ENCODE data around the gene FREM3. TPM values are rescaled to one million over a fixed set of nuclear protein-coding genes. Genes with fewer than 3 reads are reported as not detected.
A peak's percentile ranks its signal among the peaks of the same experiment; 100 is the strongest.

FREM3 gene
- total RNA-seq, 6 donors from 2014 or later = 0.11 to 1.5 (median 0.30) TPM; not detected in 2

DNA sequence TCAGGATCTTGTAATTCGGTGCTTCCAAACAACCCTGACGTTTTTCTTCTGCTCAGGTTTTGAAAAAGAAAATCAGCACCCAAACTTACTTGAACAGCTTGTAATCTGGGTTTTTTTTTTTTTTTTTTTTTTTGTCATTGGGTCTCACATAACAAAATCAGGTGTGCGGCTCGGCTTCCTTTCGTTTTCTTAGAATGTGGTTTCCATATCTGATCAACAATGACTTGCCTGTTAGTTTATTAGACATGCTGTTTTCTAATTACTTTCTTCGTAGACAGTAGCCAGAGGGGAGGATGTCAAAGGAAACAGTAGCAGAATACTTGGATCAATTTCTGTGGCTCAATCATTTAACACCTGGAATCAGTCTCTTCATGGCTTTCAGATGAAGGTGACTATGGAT lies 890 bp upstream of the FREM3 start:
- peak overlapping the region in 2 of 4 donors; percentile 33 to 45 for H3K4me3 ChIP-seq
- H3K36me3 ChIP-seq = no peaks in the 10 kb centered on the region
- H3K27me3 ChIP-seq = peaks cover 0 to 20% (median 9%) of the 10 kb centered on the region in 4 donors
- H3K27ac ChIP-seq = no peak overlapping the region
- WGBS, 2 donors = 35 to 39% methylated on average over 6 of the region's 6 CpGs
- no peak for ATAC-seq (ENCODE audit: low FRiP score in 2 of 2)
- TF ChIP-seq, protein P1, sequence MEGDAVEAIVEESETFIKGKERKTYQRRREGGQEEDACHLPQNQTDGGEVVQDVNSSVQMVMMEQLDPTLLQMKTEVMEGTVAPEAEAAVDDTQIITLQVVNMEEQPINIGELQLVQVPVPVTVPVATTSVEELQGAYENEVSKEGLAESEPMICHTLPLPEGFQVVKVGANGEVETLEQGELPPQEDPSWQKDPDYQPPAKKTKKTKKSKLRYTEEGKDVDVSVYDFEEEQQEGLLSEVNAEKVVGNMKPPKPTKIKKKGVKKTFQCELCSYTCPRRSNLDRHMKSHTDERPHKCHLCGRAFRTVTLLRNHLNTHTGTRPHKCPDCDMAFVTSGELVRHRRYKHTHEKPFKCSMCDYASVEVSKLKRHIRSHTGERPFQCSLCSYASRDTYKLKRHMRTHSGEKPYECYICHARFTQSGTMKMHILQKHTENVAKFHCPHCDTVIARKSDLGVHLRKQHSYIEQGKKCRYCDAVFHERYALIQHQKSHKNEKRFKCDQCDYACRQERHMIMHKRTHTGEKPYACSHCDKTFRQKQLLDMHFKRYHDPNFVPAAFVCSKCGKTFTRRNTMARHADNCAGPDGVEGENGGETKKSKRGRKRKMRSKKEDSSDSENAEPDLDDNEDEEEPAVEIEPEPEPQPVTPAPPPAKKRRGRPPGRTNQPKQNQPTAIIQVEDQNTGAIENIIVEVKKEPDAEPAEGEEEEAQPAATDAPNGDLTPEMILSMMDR (IDR thresholded peaks at IDR 0.05) = no peak
- TF ChIP-seq POLR2AphosphoS5 (IDR thresholded peaks at IDR 0.05) (no peak), POLR2A (IDR thresholded peaks at IDR 0.05) (no peak), EP300 (IDR thresholded peaks at IDR 0.05) (no peak)
- peaks cover 10 to 18% (median 13%) of the 10 kb centered on the region in 4 donors for H3K4me1 ChIP-seq
- no peaks in the 10 kb centered on the region for H3K9me3 ChIP-seq
- no peak for DNase-seq

DNA sequence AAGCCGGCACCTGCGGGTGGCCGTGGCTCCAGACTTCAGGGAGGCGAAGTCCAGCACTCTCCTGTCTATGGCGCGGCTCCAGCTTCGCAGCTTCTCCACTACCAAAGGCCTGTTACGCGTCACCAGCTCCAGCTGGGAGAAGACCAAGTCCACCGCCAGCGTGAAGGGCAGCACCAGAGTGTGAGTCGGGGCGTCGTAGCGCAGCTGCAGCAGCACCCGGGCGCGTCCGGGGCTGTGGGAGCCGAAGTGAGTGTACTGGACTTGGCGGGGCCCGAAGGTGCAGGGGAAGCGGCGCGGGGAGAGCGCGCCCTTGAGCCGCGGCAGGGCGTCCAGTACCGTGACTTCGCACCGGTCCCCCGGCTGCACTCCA lies 444 bp downstream of the FREM3 start:
- ATAC-seq (ENCODE audit: low FRiP score in 2 of 2) = peak in 1 of 2 donors; percentile 42
- DNase-seq = peak in 1 of 2 donors; percentile 84
- 0% methylated on average over 2 of the region's 34 CpGs; no CpG with 5 or more reads in 1 of the 2 donors for WGBS, 2 donors

DNA sequence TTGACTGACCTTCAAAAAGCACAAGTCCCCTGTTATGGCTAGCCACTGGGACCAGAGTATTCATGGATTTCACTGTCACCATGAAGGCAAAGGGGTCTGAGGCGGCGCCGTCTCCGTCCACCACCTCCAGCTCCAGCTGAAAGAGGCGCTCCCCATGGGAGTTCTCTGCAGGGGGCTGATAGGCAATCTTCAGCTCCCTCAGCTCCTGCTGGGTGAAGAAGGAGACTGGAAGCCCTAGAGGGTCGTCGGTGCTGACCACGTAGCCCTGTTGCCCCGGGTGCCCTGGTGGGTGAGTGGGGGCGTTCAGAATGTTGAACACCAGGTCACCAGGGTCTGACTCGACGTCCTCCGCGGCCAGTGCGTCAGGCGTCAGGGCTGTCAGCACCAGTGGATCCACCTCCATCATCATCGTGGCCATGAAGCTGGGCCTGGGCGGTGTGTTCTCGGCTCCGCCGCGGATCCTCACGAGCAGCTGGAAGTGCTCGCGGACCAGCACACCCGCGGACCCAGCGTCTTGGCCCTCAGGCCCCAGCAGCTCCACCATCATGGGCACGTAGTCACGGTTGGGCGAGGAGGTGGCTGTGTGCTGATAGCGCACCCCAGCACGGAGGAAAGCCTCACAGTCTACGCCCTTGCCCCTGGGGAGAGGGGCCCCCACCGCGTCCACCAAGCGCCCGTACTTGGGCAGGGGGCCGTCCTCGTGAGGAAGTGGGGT lies 987 bp downstream of the FREM3 start:
- TF ChIP-seq POLR2AphosphoS5 (IDR thresholded peaks at IDR 0.05) (no peak), EP300 (IDR thresholded peaks at IDR 0.05) (no peak), POLR2A (IDR thresholded peaks at IDR 0.05) (no peak)
- TF ChIP-seq, protein P1 (IDR thresholded peaks at IDR 0.05) = no peak
- peaks cover 0 to 20% (median 9%) of the 10 kb centered on the region in 4 donors for H3K27me3 ChIP-seq
- peak overlapping the region in 3 of 4 donors; percentile 33 to 45 (median 33) for H3K4me3 ChIP-seq
- no peaks in the 10 kb centered on the region for H3K9me3 ChIP-seq
- no peak overlapping the region for H3K27ac ChIP-seq
- H3K4me1 ChIP-seq = peaks cover 10 to 18% (median 13%) of the 10 kb centered on the region in 4 donors
- no peaks in the 10 kb centered on the region for H3K36me3 ChIP-seq
- DNase-seq (peak in 1 of 2 donors; percentile 77), ATAC-seq (ENCODE audit: low FRiP score in 2 of 2) (peak; percentile 4 to 10)
- 68 to 97% methylated on average over 5 to 25 of the region's 40 CpGs for WGBS, 2 donors

More for the DNA sequence above, 444 bp downstream of the FREM3 start:
- Histone ChIP-seq H3K36me3 (no peaks in the 10 kb centered on the region), H3K27me3 (peaks cover 0 to 20% (median 9%) of the 10 kb centered on the region in 4 donors), H3K4me3 (peak overlapping the region in 3 of 4 donors; percentile 33 to 45 (median 33)), H3K27ac (no peak overlapping the region), H3K4me1 (peaks cover 10 to 18% (median 13%) of the 10 kb centered on the region in 4 donors), H3K9me3 (no peaks in the 10 kb centered on the region)
- TF ChIP-seq EP300 (IDR thresholded peaks at IDR 0.05) (no peak), POLR2AphosphoS5 (IDR thresholded peaks at IDR 0.05) (no peak), POLR2A (IDR thresholded peaks at IDR 0.05) (no peak)
- TF ChIP-seq, protein P1 (IDR thresholded peaks at IDR 0.05) = no peak

DNA sequence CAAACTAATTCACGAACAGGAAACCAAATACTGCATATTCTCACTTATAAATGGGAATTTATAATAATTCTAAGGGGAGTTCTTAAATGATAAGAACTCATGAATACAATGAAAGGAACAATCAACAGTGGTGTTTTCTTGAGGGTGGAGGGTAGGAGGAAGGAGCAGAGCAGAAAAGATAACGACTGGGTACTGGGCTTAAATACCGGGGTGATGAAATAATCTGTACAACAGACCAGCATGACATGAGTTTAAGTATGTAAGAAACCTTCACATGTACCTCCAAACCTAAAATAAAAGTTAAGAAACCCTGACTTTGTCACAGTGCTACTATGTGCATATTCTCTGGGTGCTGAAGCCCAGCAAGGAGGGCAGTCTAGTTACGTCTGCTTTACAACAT lies 6.6 kb downstream of the FREM3 start:
- Histone ChIP-seq H3K27ac (no peak overlapping the region), H3K36me3 (no peaks in the 10 kb centered on the region), H3K27me3 (no peaks in the 10 kb centered on the region), H3K4me3 (no peak overlapping the region), H3K9me3 (no peaks in the 10 kb centered on the region), H3K4me1 (no peaks in the 10 kb centered on the region)
- TF ChIP-seq POLR2A (IDR thresholded peaks at IDR 0.05) (no peak), EP300 (IDR thresholded peaks at IDR 0.05) (no peak), POLR2AphosphoS5 (IDR thresholded peaks at IDR 0.05) (no peak)
- TF ChIP-seq, protein P1 (IDR thresholded peaks at IDR 0.05) = no peak
- ATAC-seq (ENCODE audit: low FRiP score in 2 of 2) = no peak
- DNase-seq = no peak
- 80 to 82% methylated on average over 4 of the region's 4 CpGs for WGBS, 2 donors
